A673 (cell line): ENCODE results near the gene EEF1A2.

Source experiments
- CTCF ChIP-seq: fragments of 300-800, 200-600 bp; sonication (generic); conservative IDR thresholded peaks from 2 replicates; pipeline ENCODE4 v1.5.1; 2017; ENCODE audit warnings: low read depth, mild to moderate bottlenecking, antibody characterized with exemption, low read length, moderate library complexity, mixed read lengths
- EZH2 ChIP-seq: fragments of 200-600 bp; sonication (generic); IDR thresholded peaks from 2 replicates; pipeline ENCODE4 v1.6.1; 2017; ENCODE audit warnings: borderline replicate concordance, low read depth, mild to moderate bottlenecking, mixed read lengths, antibody characterized with exemption, low read length; ENCODE audit not compliant: poor library complexity, severe bottlenecking

DNA sequence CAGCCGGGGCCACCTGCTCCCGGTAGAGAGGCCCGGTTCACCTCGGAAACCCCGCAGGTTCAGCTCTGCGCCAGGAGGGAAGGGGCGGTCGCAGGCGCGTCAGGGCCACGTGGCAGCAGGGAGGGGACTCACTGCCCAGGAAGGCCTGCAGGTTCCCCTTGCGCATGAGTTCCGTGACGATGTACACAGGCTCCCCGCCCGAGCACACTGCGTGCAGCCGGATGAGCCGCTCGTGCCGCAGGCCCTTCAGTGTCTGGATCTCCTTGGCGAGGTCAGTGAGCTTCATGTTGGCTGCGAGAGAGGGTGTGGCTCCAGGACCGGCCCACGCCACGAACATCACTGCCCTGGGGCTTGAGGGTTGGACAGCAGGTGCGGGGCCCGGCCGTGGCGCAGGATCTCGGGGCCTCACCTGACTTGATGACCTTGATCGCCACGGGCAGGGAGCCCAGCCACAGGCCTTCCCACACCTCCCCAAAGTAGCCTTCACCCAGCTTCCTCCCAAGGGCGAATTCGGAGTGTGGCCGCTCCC lies 43.2 kb upstream of the EEF1A2 start:
- TF ChIP-seq EZH2 (no peak), CTCF (no peak)
